SJCRH30 (cell line): Measurements from ENCODE around the gene GUCY2F. TPM values are rescaled to one million over a fixed set of nuclear protein-coding genes. Genes with fewer than 3 reads are reported as not detected.

ENCODE experiments used
- DNase-seq, 2 experiments: peaks; one replicate each; pipeline ENCODE4 v3.0.0-alpha.2; 2015 to 2020
- H3K27ac ChIP-seq: fragments of 250-450 bp; sonication (Bioruptor Pico); 2 replicates; pipeline ENCODE4 v1.5.1; 2020; ENCODE audit warnings: mild to moderate bottlenecking, moderate library complexity
- H3K27me3 ChIP-seq: fragments of 250-450 bp; sonication (Bioruptor Pico); 2 replicates; pipeline ENCODE4 v1.5.1; 2020; ENCODE audit warnings: mild to moderate bottlenecking, moderate library complexity
- H3K36me3 ChIP-seq: fragments of 250-450 bp; sonication (Bioruptor Pico); 2 replicates; pipeline ENCODE4 v1.5.1; 2020; ENCODE audit warnings: mild to moderate bottlenecking, moderate library complexity
- H3K4me1 ChIP-seq: fragments of 250-450 bp; sonication (Bioruptor Pico); 2 replicates; pipeline ENCODE4 v1.5.1; 2020; ENCODE audit warnings: mild to moderate bottlenecking, moderate library complexity
- H3K4me3 ChIP-seq: fragments of 250-450 bp; sonication (Bioruptor Pico); 2 replicates; pipeline ENCODE4 v1.5.1; 2020; ENCODE audit warnings: mild to moderate bottlenecking, moderate library complexity
- H3K9me3 ChIP-seq: fragments of 250-450 bp; sonication (Bioruptor Pico); replicated peaks from 2 replicates; pipeline ENCODE4 v1.5.1; 2020; ENCODE audit warnings: mild to moderate bottlenecking, moderate library complexity
- total RNA-seq: library from RNA; depleted of rRNA; stranded (reverse); fragments of >200 nt; shearing (Covaris generic); gene quantifications from 2 replicates; pipeline ENCODE4 v1.2.3, GENCODE V29; 2014; rRNA removed

Gene GUCY2F
- total RNA-seq, 1 experiment from 2014 or later: not detected

- H3K9me3 ChIP-seq: no peaks in the 10 kb centered on the region
- H3K4me3 ChIP-seq: no peak overlapping the region
- H3K27ac ChIP-seq: no peak overlapping the region
- H3K4me1 ChIP-seq: no peaks in the 10 kb centered on the region
- no peak for DNase-seq
- no peaks in the 10 kb centered on the region for H3K27me3 ChIP-seq
- no peaks in the 10 kb centered on the region for H3K36me3 ChIP-seq
Observed at GRCh38 chrX:109343671-109344070, 138.2 kb downstream of the GUCY2F start.

DNA sequence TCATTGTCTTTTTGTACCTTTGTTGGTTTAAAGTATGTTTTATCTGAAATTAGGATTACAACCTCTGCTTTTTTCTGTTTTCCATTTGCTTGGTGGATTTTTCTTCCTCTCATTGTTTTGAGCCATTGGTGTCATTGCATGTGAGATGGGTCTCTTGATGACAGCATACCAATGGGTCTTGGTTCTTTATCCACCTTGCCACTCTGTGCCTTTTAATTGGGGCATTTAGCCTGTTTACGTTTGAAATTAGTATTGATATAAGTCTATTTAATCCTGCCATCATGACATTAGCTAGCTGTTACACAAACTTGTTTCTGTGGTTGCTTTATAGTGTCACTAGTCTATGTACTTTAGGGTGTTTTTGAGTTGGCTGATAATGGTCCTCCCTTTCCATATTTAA lies 145.7 kb downstream of the GUCY2F start:
- no peaks in the 10 kb centered on the region for H3K27me3 ChIP-seq
- no peak for DNase-seq
- no peak overlapping the region for H3K4me3 ChIP-seq
- no peaks in the 10 kb centered on the region for H3K4me1 ChIP-seq
- H3K9me3 ChIP-seq: no peaks in the 10 kb centered on the region
- H3K36me3 ChIP-seq: no peaks in the 10 kb centered on the region
- no peak overlapping the region for H3K27ac ChIP-seq

DNA sequence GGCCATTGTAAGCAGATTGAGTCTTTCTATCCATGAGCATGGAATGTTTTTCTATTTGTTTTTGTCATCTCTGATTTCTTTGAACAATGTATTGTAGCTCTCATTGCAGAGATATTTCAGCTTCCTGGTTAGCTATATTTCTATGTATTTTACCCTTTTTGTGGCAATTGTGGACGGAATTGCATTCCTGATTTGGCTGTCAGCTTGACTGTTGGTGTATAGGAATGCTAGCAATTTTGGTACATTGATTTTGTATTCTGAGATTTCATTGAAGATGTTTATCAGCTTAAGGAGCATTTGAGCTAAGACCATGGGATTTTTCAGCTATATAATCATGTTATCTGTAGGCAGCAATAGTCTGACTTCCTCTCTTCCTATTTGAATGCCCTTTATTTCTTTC lies 154.6 kb downstream of the GUCY2F start:
- Histone ChIP-seq H3K27ac (no peak overlapping the region), H3K9me3 (no peaks in the 10 kb centered on the region), H3K36me3 (no peaks in the 10 kb centered on the region), H3K4me1 (no peaks in the 10 kb centered on the region), H3K27me3 (no peaks in the 10 kb centered on the region), H3K4me3 (no peak overlapping the region)
- no peak for DNase-seq

Other genes with a start within 250 kb of the GUCY2F start
- 15.2 and 15.4 TPM in 2 replicates for gene NXT2, start 54.8 kb upstream of the GUCY2F start, total RNA-seq
- gene KCNE5, start 143.1 kb upstream of the GUCY2F start, total RNA-seq: 0.10 and 0.12 TPM in 2 replicates